ENCODE results near the gene RASSF10.

Gene RASSF10

GRCh38 chr11:13061294-13061990 is 52.3 kb downstream of the RASSF10 start:
- DNase-seq (ENCODE audit: low read depth), result no peak

Measured in activated T-helper 1 cell treated with Interleukin-2 at 50 U/mL for 16 hours (primary cell).